ENCODE measurements around the gene ORAI2.

Gene ORAI2

GRCh38 chr7:102415685-102416225 lies 17.6 kb upstream of the ORAI2 start:
- DNase-seq (ENCODE audit: low spot score): peak; percentile 84

- DNase-seq (ENCODE audit: low spot score): no peak
These were observed 17.0 kb upstream of the ORAI2 start for GRCh38 chr7:102416406-102416805.

- DNase-seq (ENCODE audit: low spot score): no peak
These were observed 16.3 kb upstream of the ORAI2 start for GRCh38 chr7:102417105-102417504.

- DNase-seq (ENCODE audit: low spot score): no peak
These were observed 14.8 kb upstream of the ORAI2 start for GRCh38 chr7:102418592-102418991.

- no peak for DNase-seq (ENCODE audit: low spot score)
These were observed 11.6 kb upstream of the ORAI2 start for GRCh38 chr7:102421706-102422240.

GRCh38 chr7:102424129-102424551 lies 9.2 kb upstream of the ORAI2 start:
- DNase-seq (ENCODE audit: low spot score): no peak

GRCh38 chr7:102424787-102425218 lies 8.6 kb upstream of the ORAI2 start:
- no peak for DNase-seq (ENCODE audit: low spot score)

- peak; percentile 91 for DNase-seq (ENCODE audit: low spot score)
These were observed 7.6 kb upstream of the ORAI2 start for GRCh38 chr7:102425639-102426267.

- peak; percentile 86 for DNase-seq (ENCODE audit: low spot score)
These were observed 6.9 kb upstream of the ORAI2 start for GRCh38 chr7:102426268-102427018.

GRCh38 chr7:102427019-102427405 lies 6.4 kb upstream of the ORAI2 start:
- DNase-seq (ENCODE audit: low spot score): no peak

- DNase-seq (ENCODE audit: low spot score): no peak
These were observed 4.1 kb upstream of the ORAI2 start for GRCh38 chr7:102429141-102429899.

- DNase-seq (ENCODE audit: low spot score): peak; percentile 65
These were observed 1.6 kb upstream of the ORAI2 start for GRCh38 chr7:102431617-102432298.

GRCh38 chr7:102432442-102433218 lies 745 bp upstream of the ORAI2 start:
- DNase-seq (ENCODE audit: low spot score): no peak

GRCh38 chr7:102434039-102434486 lies 688 bp downstream of the ORAI2 start:
- DNase-seq (ENCODE audit: low spot score): no peak

GRCh38 chr7:102436118-102436517 lies 2.7 kb downstream of the ORAI2 start:
- no peak for DNase-seq (ENCODE audit: low spot score)

GRCh38 chr7:102439963-102440795 lies 6.8 kb downstream of the ORAI2 start:
- no peak for DNase-seq (ENCODE audit: low spot score)

GRCh38 chr7:102444961-102445673 lies 11.7 kb downstream of the ORAI2 start:
- DNase-seq (ENCODE audit: low spot score): no peak

- DNase-seq (ENCODE audit: low spot score): no peak
These were observed 12.3 kb downstream of the ORAI2 start for GRCh38 chr7:102445674-102446071.
